A673 (cell line): ENCODE measurements around the gene LRRC15.

Source experiments
- EZH2 ChIP-seq: fragments of 200-600 bp; sonication (generic); IDR thresholded peaks from 2 replicates; pipeline ENCODE4 v1.6.1; 2017; ENCODE audit warnings: borderline replicate concordance, low read depth, mild to moderate bottlenecking, mixed read lengths, antibody characterized with exemption, low read length; ENCODE audit not compliant: poor library complexity, severe bottlenecking
- TF ChIP-seq, protein P1 (sequence below): fragments of 300-800, 200-600 bp; sonication (generic); conservative IDR thresholded peaks from 2 replicates; pipeline ENCODE4 v1.5.1; 2017; ENCODE audit warnings: low read depth, mild to moderate bottlenecking, antibody characterized with exemption, low read length, moderate library complexity, mixed read lengths

DNA sequence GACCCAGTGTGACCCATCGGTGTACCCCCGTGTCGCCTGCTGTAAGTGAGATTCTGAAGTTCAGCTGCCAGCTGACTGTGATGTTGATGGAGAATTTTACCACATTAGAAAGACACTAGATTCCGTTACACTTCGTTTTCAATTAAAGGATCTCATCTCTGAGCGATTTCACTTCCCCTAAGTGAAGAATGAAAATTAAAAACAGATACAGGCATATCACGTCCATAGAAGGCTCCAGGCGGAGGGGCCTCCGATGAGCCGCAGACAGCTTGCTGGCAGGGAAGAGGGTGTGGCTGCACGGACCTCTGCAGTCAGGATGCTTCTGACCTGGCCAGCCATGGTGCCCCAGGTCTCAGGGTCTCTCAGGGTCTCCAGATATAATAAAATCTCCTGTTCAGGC lies 11.9 kb downstream of the LRRC15 start:
- TF ChIP-seq, protein P1, sequence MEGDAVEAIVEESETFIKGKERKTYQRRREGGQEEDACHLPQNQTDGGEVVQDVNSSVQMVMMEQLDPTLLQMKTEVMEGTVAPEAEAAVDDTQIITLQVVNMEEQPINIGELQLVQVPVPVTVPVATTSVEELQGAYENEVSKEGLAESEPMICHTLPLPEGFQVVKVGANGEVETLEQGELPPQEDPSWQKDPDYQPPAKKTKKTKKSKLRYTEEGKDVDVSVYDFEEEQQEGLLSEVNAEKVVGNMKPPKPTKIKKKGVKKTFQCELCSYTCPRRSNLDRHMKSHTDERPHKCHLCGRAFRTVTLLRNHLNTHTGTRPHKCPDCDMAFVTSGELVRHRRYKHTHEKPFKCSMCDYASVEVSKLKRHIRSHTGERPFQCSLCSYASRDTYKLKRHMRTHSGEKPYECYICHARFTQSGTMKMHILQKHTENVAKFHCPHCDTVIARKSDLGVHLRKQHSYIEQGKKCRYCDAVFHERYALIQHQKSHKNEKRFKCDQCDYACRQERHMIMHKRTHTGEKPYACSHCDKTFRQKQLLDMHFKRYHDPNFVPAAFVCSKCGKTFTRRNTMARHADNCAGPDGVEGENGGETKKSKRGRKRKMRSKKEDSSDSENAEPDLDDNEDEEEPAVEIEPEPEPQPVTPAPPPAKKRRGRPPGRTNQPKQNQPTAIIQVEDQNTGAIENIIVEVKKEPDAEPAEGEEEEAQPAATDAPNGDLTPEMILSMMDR: no peak
- TF ChIP-seq EZH2: no peak
